Activated CD8-positive, alpha-beta T cell treated with anti-CD3 and anti-CD28 coated beads for 36 hours (primary cell): ENCODE data around the gene PCOLCE2. TPM values are rescaled to one million over a fixed set of nuclear protein-coding genes. Genes with fewer than 3 reads are reported as not detected.

Experiments used
- ATAC-seq: fragments of 200-7000 bp; cut with Tn5 transposase; one replicate; pipeline ENCODE4 v1.10.0; 2021; ENCODE audit warnings: mild to moderate bottlenecking, moderate library complexity
- CTCF ChIA-PET: fragments of 350-600 bp; sonication (Branson Sonifier 250); formaldehyde crosslinking; loops from one replicate; lab custom pipeline; 2021; ENCODE audit warnings: antibody characterized with exemption; lab: Charles Lee
- POLR2A ChIA-PET: fragments of 350-600 bp; sonication (Branson Sonifier 250); formaldehyde crosslinking; loops from one replicate; lab custom pipeline; 2021; ENCODE audit warnings: antibody characterized with exemption; lab: Charles Lee
- DNase-seq: peaks from one replicate; pipeline ENCODE4 v3.0.0-alpha.2; 2020
- H3K27ac Mint-ChIP-seq: one replicate; pipeline ENCODE4 v1.8.0; 2021; ENCODE audit warnings: mild to moderate bottlenecking, mixed read lengths
- H3K27me3 Mint-ChIP-seq: one replicate; pipeline ENCODE4 v1.8.0; 2021; ENCODE audit warnings: mixed read lengths
- H3K36me3 Mint-ChIP-seq: one replicate; pipeline ENCODE4 v1.8.0; 2021; ENCODE audit warnings: low read depth, mixed read lengths
- H3K4me1 Mint-ChIP-seq: one replicate; pipeline ENCODE4 v1.8.0; 2021; ENCODE audit warnings: low read depth, mixed read lengths
- H3K4me3 Mint-ChIP-seq: one replicate; pipeline ENCODE4 v1.8.0; 2021; ENCODE audit warnings: mild to moderate bottlenecking, moderate library complexity, mixed read lengths
- H3K9me3 Mint-ChIP-seq: one replicate; pipeline ENCODE4 v1.8.0; 2021; ENCODE audit warnings: mixed read lengths
- CTCF ChIP-seq: fragments of 200-600 bp; IDR thresholded peaks from one replicate; pipeline ENCODE4 v1.8.0; 2022; ENCODE audit warnings: antibody characterized with exemption, mild to moderate bottlenecking
- intact Hi-C: fragments of 100-400 bp; cut with micrococcal nuclease; formaldehyde crosslinking; loops from one replicate; pipeline ENCODE4 v1.10.0; 2022
- total RNA-seq, 2 experiments: library from RNA; stranded (reverse); gene quantifications; one replicate each; pipeline ENCODE4 v1.2.3, GENCODE V29; 2021

Gene PCOLCE2
- total RNA-seq, 2 experiments from 2014 or later, result 1.1 TPM

DNA sequence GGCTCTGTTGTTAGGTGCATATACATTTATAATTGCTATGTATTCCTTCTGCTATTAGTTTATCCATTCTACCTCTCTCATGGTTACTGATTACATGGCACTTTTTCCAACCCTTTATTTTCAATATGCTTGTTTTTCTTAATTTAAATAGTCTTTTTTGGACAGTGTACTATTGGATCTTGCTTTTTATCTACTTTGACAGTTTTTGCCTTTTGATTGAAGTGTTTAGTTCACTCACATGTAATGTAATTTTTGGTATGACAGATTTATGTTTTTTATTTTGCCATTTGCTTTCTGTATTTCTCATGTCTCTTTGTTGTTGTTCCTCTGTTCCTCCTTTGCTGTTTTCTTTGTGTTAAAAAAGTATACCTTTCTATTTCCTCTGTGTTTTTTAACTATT lies 120.5 kb downstream of the PCOLCE2 start:
- ATAC-seq (no peak), DNase-seq (no peak)
- Mint-ChIP-seq H3K9me3 (peaks cover 18% of the 10 kb centered on the region), H3K4me1 (no peaks in the 10 kb centered on the region), H3K4me3 (no peak overlapping the region), H3K36me3 (peaks cover 23% of the 10 kb centered on the region), H3K27ac (no peak overlapping the region), H3K27me3 (no peaks in the 10 kb centered on the region)
- POLR2A ChIA-PET, result no interaction called here
- CTCF ChIA-PET, result no interaction called here
- no peak for TF ChIP-seq CTCF
- intact Hi-C loops, result no loop called here

Other genes starting within 250 kb of the PCOLCE2 start
- 1 to 10 TPM; 2.4 to 3.4 TPM for gene TRPC1, start 165.0 kb downstream of the PCOLCE2 start, total RNA-seq
- not detected for gene PAQR9, start 74.6 kb upstream of the PCOLCE2 start, total RNA-seq
- 100 to 1,000 TPM; 160 to 174 TPM for gene U2SURP, start 112.5 kb upstream of the PCOLCE2 start, total RNA-seq
- gene CHST2, start 230.7 kb upstream of the PCOLCE2 start, total RNA-seq, result 1 to 10 TPM; 6.0 to 6.9 TPM